GM21447 (cell line): Measurements from ENCODE around the gene PDE4D.

Experiments used
- ATAC-seq: cut with Tn5 transposase; IDR thresholded peaks from one replicate; pipeline ENCODE4 v1.9.1; 2021; ENCODE audit not compliant: unreplicated experiment

Gene PDE4D

GRCh38 chr5:58926541-58926935, 967.0 kb downstream of the PDE4D start:
- ATAC-seq, result no peak

- ATAC-seq, result no peak
These were observed 967.6 kb downstream of the PDE4D start for GRCh38 chr5:58925627-58926540.

- no peak for ATAC-seq
These were observed 969.2 kb downstream of the PDE4D start for GRCh38 chr5:58924306-58924705.

GRCh38 chr5:58923355-58923754, 970.2 kb downstream of the PDE4D start:
- ATAC-seq, result no peak

DNA sequence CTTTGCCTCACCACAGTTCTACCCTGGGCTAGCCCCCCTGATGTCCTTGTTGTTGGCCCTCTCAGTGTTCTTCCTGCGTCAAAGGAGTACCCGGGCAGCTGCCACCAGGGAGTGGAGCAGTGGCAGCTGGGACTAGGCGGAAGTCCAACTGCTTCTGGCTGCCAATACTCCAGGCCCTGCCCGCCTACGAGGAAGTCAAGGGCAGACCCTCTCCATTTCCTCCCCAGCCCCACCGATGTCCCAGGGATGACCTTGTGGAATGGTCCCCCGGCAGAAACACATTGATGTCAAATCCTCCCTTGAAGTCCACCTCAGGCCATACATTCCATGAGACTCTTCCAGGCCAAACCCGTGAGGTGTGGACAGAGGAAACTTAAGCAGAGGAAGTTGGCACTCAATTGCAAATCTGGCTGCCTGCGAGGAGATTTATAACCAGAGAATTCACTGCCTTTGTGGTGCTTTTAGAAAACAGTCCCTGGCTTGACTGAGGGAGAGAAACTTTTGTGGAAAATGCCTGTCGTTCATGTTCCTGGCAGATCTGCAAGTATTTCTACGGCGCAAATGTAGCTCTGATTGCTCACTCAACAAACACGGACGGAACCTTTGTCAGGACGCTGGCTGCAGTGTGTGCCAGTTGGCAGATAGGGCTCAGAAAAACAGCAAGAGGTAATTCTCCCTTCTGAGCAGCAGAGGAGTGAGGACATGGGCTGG, 970.9 kb downstream of the PDE4D start:
- ATAC-seq, result no peak

- ATAC-seq, result no peak
These were observed 972.4 kb downstream of the PDE4D start for GRCh38 chr5:58921159-58921558.

- no peak for ATAC-seq
These were observed 973.7 kb downstream of the PDE4D start for GRCh38 chr5:58919833-58920232.
